ENCODE data around the gene PAGE1.

Gene PAGE1

GRCh38 chrX:49675075-49675719 is 20.6 kb downstream of the PAGE1 start:
- POLR2A ChIA-PET: no interaction called here

GRCh38 chrX:49673394-49673793 is 22.4 kb downstream of the PAGE1 start:
- TF ChIP-seq TARDBP (IDR thresholded peaks at IDR 0.05) (no peak), ARNT (IDR thresholded peaks at IDR 0.05) (no peak), BHLHE40 (IDR thresholded peaks at IDR 0.05; ENCODE audit: borderline replicate concordance) (no peak), LEF1 (IDR thresholded peaks at IDR 0.05; ENCODE audit: borderline replicate concordance) (no peak), CTBP1 (IDR thresholded peaks at IDR 0.05; ENCODE audit: borderline replicate concordance) (no peak), HDGF (IDR thresholded peaks at IDR 0.05; ENCODE audit: borderline replicate concordance) (no peak)
- ChIA-PET POLR2A (no interaction called here), CTCF (no interaction called here)
- DNase-seq (ENCODE audit: extremely low spot score): no peak

More at GRCh38 chrX:49675075-49675719, 20.6 kb downstream of the PAGE1 start:
- DNase-seq (ENCODE audit: extremely low spot score): no peak
- CTCF ChIA-PET: no interaction called here
- TF ChIP-seq SP1 (IDR thresholded peaks at IDR 0.05): no peak
- TF ChIP-seq HDGF (IDR thresholded peaks at IDR 0.05; ENCODE audit: borderline replicate concordance): no peak
- no peak for TF ChIP-seq BHLHE40 (IDR thresholded peaks at IDR 0.05; ENCODE audit: borderline replicate concordance)
- no peak for TF ChIP-seq L3MBTL2 (conservative IDR thresholded peaks at IDR 0.05)
- no peak for TF ChIP-seq FOXM1 (IDR thresholded peaks at IDR 0.05; ENCODE audit: borderline replicate concordance)

- POLR2A ChIA-PET: no interaction called here
- CTCF ChIA-PET: no interaction called here
These were observed 31.0 kb downstream of the PAGE1 start for GRCh38 chrX:49664824-49665223.

GRCh38 chrX:49661881-49662280 is 33.9 kb downstream of the PAGE1 start:
- TF ChIP-seq PKNOX1 (IDR thresholded peaks at IDR 0.05) (no peak), LEF1 (IDR thresholded peaks at IDR 0.05; ENCODE audit: borderline replicate concordance) (no peak), SP1 (IDR thresholded peaks at IDR 0.05) (no peak), SUZ12 (IDR thresholded peaks at IDR 0.05) (no peak), L3MBTL2 (conservative IDR thresholded peaks at IDR 0.05) (no peak), FOXK2 (IDR thresholded peaks at IDR 0.05) (no peak), NFRKB (IDR thresholded peaks at IDR 0.05) (no peak), ELF4 (IDR thresholded peaks at IDR 0.05) (no peak), FOXM1 (IDR thresholded peaks at IDR 0.05; ENCODE audit: borderline replicate concordance) (no peak), ARNT (IDR thresholded peaks at IDR 0.05) (no peak), BHLHE40 (IDR thresholded peaks at IDR 0.05; ENCODE audit: borderline replicate concordance) (no peak), ZNF384 (IDR thresholded peaks at IDR 0.05) (no peak), CTBP1 (IDR thresholded peaks at IDR 0.05; ENCODE audit: borderline replicate concordance) (no peak), HDGF (IDR thresholded peaks at IDR 0.05; ENCODE audit: borderline replicate concordance) (no peak), TARDBP (IDR thresholded peaks at IDR 0.05) (no peak), FOXA1 (IDR thresholded peaks at IDR 0.05) (no peak)
- ChIA-PET POLR2A (no interaction called here), CTCF (no interaction called here)

More at GRCh38 chrX:49664824-49665223, 31.0 kb downstream of the PAGE1 start:
- DNase-seq (ENCODE audit: extremely low spot score): no peak
- TF ChIP-seq ZNF384 (IDR thresholded peaks at IDR 0.05): no peak
- TF ChIP-seq PKNOX1 (IDR thresholded peaks at IDR 0.05): no peak
- TF ChIP-seq LEF1 (IDR thresholded peaks at IDR 0.05; ENCODE audit: borderline replicate concordance): no peak
- no peak for TF ChIP-seq SUZ12 (IDR thresholded peaks at IDR 0.05)
- no peak for TF ChIP-seq SP1 (IDR thresholded peaks at IDR 0.05)
- no peak for TF ChIP-seq CTBP1 (IDR thresholded peaks at IDR 0.05; ENCODE audit: borderline replicate concordance)

GRCh38 chrX:49659771-49660170 is 36.0 kb downstream of the PAGE1 start:
- no peak for DNase-seq (ENCODE audit: extremely low spot score)
- TF ChIP-seq FOXK2 (IDR thresholded peaks at IDR 0.05): no peak
- TF ChIP-seq ELF4 (IDR thresholded peaks at IDR 0.05): no peak
- no peak for TF ChIP-seq ARNT (IDR thresholded peaks at IDR 0.05)
- TF ChIP-seq SUZ12 (IDR thresholded peaks at IDR 0.05): no peak
- TF ChIP-seq PKNOX1 (IDR thresholded peaks at IDR 0.05): no peak
- TF ChIP-seq NFRKB (IDR thresholded peaks at IDR 0.05): no peak
- TF ChIP-seq SP1 (IDR thresholded peaks at IDR 0.05): no peak
- TF ChIP-seq FOXM1 (IDR thresholded peaks at IDR 0.05; ENCODE audit: borderline replicate concordance): no peak
- TF ChIP-seq CTBP1 (IDR thresholded peaks at IDR 0.05; ENCODE audit: borderline replicate concordance): no peak
- no peak for TF ChIP-seq TARDBP (IDR thresholded peaks at IDR 0.05)
- no peak for TF ChIP-seq LEF1 (IDR thresholded peaks at IDR 0.05; ENCODE audit: borderline replicate concordance)
- no peak for TF ChIP-seq FOXA1 (IDR thresholded peaks at IDR 0.05)
- POLR2A ChIA-PET: no interaction called here
- CTCF ChIA-PET: no interaction called here

More at GRCh38 chrX:49661881-49662280, 33.9 kb downstream of the PAGE1 start:
- no peak for DNase-seq (ENCODE audit: extremely low spot score)

- ChIA-PET POLR2A (no interaction called here), CTCF (interaction anchor here (1.1 kb wide), 1 partner anchor 20 kb away, joined by 3 read pairs; no protein-coding TSS in a partner anchor)
- TF ChIP-seq SP1 (IDR thresholded peaks at IDR 0.05) (no peak), FOXA1 (IDR thresholded peaks at IDR 0.05) (no peak), ZNF384 (IDR thresholded peaks at IDR 0.05) (no peak), CTBP1 (IDR thresholded peaks at IDR 0.05; ENCODE audit: borderline replicate concordance) (no peak), PKNOX1 (IDR thresholded peaks at IDR 0.05) (no peak), L3MBTL2 (conservative IDR thresholded peaks at IDR 0.05) (no peak), BHLHE40 (IDR thresholded peaks at IDR 0.05; ENCODE audit: borderline replicate concordance) (no peak), ELF4 (IDR thresholded peaks at IDR 0.05) (no peak), HDGF (IDR thresholded peaks at IDR 0.05; ENCODE audit: borderline replicate concordance) (no peak), FOXM1 (IDR thresholded peaks at IDR 0.05; ENCODE audit: borderline replicate concordance) (no peak)
- DNase-seq (ENCODE audit: extremely low spot score): no peak
These were observed 39.3 kb downstream of the PAGE1 start for GRCh38 chrX:49656533-49656932.
